Fibroblast of skin of right quadriceps (primary cell): ENCODE measurements around the gene DZANK1.
A peak's percentile ranks its signal among the peaks of the same experiment; 100 is the strongest.
"Not testable (repeated sequence)": the region's sequence is repeated elsewhere in the genome, so short reads cannot be mapped to it uniquely, and the experiment has no call there.

ENCODE experiments used
- DNase-seq: peaks from one replicate; pipeline ENCODE4 v3.0.0-alpha.2; 2013

The DZANK1 gene

GRCh38 chr20:18431206-18431605 is 35.6 kb downstream of the DZANK1 start:
- DNase-seq = no peak

GRCh38 chr20:18430172-18430826 is 36.5 kb downstream of the DZANK1 start:
- DNase-seq = no peak

- DNase-seq = peak; percentile 2
Measured at GRCh38 chr20:18428490-18429173, 38.2 kb downstream of the DZANK1 start.

GRCh38 chr20:18427214-18427613 is 39.6 kb downstream of the DZANK1 start:
- no peak for DNase-seq

- DNase-seq = no peak
Measured at GRCh38 chr20:18421608-18422007, 45.2 kb downstream of the DZANK1 start.

GRCh38 chr20:18416486-18416885 is 50.3 kb downstream of the DZANK1 start:
- DNase-seq = no peak

GRCh38 chr20:18414140-18414539 is 52.7 kb downstream of the DZANK1 start:
- no peak for DNase-seq

GRCh38 chr20:18412221-18412901 is 54.5 kb downstream of the DZANK1 start:
- no peak for DNase-seq

- no peak for DNase-seq
Measured at GRCh38 chr20:18405826-18406225, 61.0 kb downstream of the DZANK1 start.

GRCh38 chr20:18404172-18404571 is 62.7 kb downstream of the DZANK1 start:
- no peak for DNase-seq

GRCh38 chr20:18403269-18403668 is 63.6 kb downstream of the DZANK1 start:
- no peak for DNase-seq

GRCh38 chr20:18401305-18401704 is 65.5 kb downstream of the DZANK1 start:
- DNase-seq = no peak

- no peak for DNase-seq
Measured at GRCh38 chr20:18400460-18400859, 66.4 kb downstream of the DZANK1 start.

GRCh38 chr20:18398713-18399112 is 68.1 kb downstream of the DZANK1 start:
- DNase-seq = not testable (repeated sequence)

GRCh38 chr20:18397030-18397429 is 69.8 kb downstream of the DZANK1 start:
- DNase-seq = no peak

GRCh38 chr20:18395544-18395943 is 71.3 kb downstream of the DZANK1 start:
- no peak for DNase-seq

- no peak for DNase-seq
Measured at GRCh38 chr20:18394363-18394762, 72.5 kb downstream of the DZANK1 start.

GRCh38 chr20:18391686-18392085 is 75.1 kb downstream of the DZANK1 start:
- no peak for DNase-seq

- DNase-seq = no peak
Measured at GRCh38 chr20:18390201-18390600, 76.6 kb downstream of the DZANK1 start.

GRCh38 chr20:18388860-18389259 is 78.0 kb downstream of the DZANK1 start:
- DNase-seq = peak; percentile 48

- no peak for DNase-seq
Measured at GRCh38 chr20:18380908-18381529, 85.8 kb downstream of the DZANK1 start.

- no peak for DNase-seq
Measured at GRCh38 chr20:18377896-18378481, 88.8 kb downstream of the DZANK1 start.

- not testable (repeated sequence) for DNase-seq
Measured at GRCh38 chr20:18375551-18375950, 91.3 kb downstream of the DZANK1 start.
